ENCODE measurements around the gene PPP4R3B.
"Not testable (repeated sequence)": the region's sequence is repeated elsewhere in the genome, so short reads cannot be mapped to it uniquely, and the experiment has no call there.

The PPP4R3B gene

DNA sequence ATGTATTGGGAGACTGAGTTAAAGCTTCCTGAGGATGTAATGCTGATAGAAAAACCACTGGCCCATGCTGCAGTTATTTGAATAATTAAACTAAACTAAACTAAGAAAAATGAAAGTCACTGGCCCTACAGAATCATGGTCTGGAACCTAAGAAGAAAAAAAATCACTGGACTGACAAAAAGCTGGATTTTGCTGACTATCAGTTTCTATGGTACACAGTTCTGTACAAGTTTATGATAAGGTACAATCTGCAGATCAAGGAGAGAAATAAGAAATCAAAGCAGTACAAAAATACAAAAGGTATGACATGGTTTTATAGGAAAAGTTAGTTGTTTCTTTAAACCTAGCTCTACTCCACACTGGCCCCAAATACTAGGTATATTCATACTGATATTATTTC is 15.6 kb downstream of the PPP4R3B start:
- in situ Hi-C loops (cut with HindIII; ENCODE audit: low pct_ligation_motif_present, low pct_unique_long_range_greater_than_20kb, low sequenced_read_pairs): no loop called here
- no peak for DNase-seq

DNA sequence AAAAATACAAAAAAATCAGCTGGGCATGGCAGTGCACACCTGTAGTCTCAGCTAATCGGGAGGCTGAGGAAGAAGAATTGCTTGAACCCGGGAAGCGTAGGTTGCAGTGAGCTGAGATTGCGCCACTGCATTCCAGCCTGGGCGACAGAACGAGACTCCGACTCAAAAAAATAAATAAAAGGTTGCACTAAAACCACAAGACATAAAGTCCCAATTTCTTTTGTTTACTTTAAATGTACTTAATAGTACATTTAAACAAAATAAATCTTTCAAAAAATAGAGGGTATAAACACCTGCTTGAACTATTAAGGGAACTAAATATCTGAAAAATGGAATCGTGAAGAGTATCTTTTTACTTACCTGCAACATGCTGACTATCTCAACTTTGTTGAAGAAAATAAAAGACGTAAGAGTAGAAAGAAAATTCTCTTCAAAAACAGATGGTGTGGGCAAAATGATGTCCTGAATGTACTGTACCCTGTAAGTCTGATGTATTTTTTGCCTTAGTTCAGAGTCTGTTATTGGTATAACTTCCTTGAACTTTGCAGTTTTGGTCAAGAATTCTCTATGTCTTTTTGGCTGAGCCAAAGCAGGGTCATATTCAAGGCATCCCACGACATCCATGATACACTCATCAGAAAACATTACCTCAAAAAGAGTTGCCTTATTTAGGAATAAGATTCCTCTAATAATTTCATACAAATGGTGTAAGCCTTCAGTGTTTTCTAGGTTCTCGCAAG is 19.2 kb downstream of the PPP4R3B start:
- in situ Hi-C loops (cut with HindIII; ENCODE audit: low pct_ligation_motif_present, low pct_unique_long_range_greater_than_20kb, low sequenced_read_pairs): no loop called here
- DNase-seq: no peak

DNA sequence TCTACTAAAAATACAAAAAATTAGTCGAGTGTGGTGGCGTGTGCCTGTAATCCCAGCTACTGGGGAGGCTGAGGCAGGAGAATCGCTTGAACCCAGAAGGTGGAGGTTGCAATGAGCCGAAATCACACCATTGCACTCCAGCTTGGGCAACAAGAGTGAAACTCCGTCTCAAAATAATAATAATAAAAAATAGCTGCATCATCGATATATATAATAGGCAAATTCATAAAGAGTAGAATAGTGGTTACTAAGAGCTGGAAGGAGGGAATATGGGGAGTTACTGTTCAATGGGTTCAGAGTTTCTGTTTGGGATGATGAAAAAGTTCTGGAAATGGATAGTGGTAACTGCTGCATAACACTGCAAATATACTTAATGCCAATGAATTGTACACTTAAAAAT is 20.6 kb downstream of the PPP4R3B start:
- DNase-seq; in situ Hi-C loops (cut with HindIII; ENCODE audit: low pct_ligation_motif_present, low pct_unique_long_range_greater_than_20kb, low sequenced_read_pairs): not testable (repeated sequence)

DNA sequence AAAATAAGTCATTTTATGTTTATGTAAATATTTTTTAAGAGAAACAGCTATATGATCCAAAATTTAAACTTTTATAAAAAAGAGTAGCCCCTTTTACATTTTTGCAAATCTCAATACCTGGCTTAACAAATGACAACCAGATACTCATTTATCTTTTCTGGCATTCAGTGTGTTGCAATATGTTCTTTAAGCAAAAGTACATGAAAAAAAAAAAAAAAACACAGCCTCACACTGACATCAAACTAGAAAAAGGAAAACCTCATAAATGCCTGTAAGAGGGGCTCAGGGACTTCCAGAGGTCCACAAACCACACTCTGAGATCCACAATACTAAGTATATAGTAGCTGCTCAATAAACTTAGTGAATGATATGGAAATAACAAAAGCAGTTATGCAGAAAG is 21.9 kb downstream of the PPP4R3B start:
- in situ Hi-C loops (cut with HindIII; ENCODE audit: low pct_ligation_motif_present, low pct_unique_long_range_greater_than_20kb, low sequenced_read_pairs): no loop called here
- no peak for DNase-seq

DNA sequence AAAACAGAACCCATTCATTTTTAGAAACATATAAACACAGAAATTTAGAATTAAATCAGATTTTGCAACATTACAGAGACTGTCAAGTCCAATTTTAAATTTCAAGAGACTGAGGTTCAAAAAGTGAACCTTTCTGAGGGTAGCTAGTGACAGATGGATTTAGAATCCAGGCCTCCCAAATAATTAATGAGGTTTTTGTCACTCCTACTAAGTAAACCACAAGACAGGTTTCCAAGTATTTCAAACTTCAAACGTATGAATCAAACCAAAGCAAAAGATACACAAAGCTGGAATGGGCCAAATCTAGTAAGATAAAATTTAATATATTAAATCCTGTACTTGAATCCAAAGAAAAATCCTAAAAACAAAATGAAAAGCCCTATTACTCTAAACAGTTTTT is 25.3 kb downstream of the PPP4R3B start:
- in situ Hi-C loops (cut with HindIII; ENCODE audit: low pct_ligation_motif_present, low pct_unique_long_range_greater_than_20kb, low sequenced_read_pairs): no loop called here

DNA sequence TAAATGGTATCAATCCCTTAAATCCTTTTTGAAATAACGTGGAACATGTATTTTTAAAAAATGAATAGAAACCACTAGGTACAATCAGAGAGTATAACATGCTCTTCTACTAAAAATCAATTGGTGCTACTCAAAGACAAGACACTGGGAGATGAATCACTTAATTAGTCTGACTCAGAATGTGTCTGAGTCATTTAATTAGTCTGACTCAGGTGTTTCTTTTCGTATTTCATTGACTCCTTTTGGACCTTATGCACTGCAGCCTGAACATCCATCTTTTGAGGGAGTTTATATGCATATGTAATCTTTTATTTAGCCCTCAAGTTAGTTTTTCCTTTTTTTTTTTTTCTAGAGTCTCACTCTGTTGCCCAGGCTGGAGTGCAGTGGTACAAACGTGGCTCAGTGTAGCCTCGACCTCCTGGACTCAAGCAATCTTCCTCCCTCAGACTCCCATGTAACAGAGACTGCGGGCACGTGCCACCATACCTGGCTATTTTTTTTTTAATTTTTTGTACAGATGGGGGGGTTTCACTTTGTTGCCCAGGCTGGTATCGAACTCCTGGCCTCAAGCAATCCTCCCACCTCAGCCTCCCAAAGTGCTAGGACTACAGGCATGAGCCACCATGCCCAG is 26.5 kb downstream of the PPP4R3B start:
- DNase-seq: peak; percentile 38
- in situ Hi-C loops (cut with HindIII; ENCODE audit: low pct_ligation_motif_present, low pct_unique_long_range_greater_than_20kb, low sequenced_read_pairs): no loop called here

More for the DNA sequence above, 25.3 kb downstream of the PPP4R3B start:
- no peak for DNase-seq

DNA sequence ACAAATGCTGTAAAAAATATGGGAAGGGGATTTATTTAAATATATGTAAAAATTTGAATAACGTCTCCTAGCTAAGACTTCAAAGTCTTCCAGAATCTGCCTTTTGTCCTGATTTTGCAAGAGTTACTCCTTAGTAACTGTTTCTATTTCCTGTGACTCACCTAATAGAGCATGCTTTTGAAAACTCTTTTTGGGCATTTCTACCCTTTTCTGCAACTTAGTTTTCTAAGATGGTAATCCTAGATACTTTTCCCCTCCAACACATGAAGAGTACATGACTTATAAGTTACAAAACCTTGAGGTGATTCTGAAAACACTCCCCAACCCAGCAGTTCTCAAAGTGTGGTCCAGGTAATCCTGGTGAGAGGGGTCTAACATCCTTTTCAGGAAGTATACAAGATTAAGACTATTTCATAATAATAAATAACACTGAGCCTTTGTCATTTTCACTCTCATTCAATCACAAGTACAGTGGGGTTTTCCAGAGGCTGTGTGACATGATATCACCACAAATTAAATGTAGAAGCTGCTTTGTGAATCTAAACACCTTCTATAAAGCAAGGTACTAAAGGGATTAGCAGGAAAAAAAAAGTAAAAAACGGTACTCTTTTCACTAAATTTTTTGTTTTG is 31.9 kb downstream of the PPP4R3B start:
- peak; percentile 26 for DNase-seq

DNA sequence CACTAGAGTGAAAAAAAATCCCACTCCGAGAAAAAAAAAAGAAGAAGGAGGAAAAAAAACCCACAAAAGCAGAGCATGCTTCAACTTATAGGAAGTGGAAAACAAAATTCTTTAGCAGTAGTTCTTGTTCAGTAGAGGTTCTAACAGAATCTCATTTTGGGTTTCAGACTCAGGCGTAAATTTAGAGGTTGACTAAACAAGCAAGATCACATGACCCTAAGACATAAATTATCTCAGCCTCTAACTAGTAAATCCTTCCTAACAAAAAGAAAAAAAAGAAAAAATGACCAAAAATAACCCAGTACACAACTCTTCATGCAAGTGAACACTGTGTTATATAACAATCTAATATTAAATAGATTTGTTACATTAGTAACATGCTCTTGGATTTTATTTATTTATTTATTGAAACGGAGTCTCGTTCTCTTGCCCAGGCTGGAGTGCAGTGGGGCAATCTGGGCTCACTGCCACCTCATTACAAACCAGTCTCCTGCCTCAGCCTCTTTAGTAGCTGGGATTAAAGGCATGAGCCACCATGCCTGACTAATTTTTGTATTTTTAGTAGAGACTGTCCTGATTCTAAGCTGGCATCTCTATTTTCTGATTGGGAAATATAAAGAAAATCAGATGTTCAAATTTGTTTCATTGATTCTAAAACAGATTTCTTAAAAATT is 35.4 kb downstream of the PPP4R3B start:
- DNase-seq: no peak
- in situ Hi-C loops (cut with HindIII; ENCODE audit: low pct_ligation_motif_present, low pct_unique_long_range_greater_than_20kb, low sequenced_read_pairs): no loop called here

More for the DNA sequence above, 31.9 kb downstream of the PPP4R3B start:
- in situ Hi-C loops (cut with HindIII; ENCODE audit: low pct_ligation_motif_present, low pct_unique_long_range_greater_than_20kb, low sequenced_read_pairs): no loop called here

DNA sequence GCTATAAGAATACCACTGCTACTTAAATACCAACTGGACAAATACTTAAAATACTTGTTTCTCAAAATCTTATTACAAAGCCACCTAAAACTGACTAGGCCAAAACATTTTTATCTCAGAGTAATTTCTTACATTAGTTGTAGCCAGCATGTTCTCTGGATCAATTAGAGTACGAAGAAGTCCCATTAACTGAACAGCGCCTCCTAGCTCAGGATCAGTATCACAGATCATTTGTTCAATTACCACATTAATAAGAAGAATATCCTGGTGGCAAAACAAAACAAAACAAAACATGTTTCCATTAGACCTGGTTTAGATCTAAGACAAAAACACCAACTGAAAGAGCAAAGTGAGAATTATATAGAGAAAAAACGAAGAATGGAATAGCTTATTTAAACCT is 36.0 kb downstream of the PPP4R3B start:
- in situ Hi-C loops (cut with HindIII; ENCODE audit: low pct_ligation_motif_present, low pct_unique_long_range_greater_than_20kb, low sequenced_read_pairs): no loop called here
- peak; percentile 48 for DNase-seq

DNA sequence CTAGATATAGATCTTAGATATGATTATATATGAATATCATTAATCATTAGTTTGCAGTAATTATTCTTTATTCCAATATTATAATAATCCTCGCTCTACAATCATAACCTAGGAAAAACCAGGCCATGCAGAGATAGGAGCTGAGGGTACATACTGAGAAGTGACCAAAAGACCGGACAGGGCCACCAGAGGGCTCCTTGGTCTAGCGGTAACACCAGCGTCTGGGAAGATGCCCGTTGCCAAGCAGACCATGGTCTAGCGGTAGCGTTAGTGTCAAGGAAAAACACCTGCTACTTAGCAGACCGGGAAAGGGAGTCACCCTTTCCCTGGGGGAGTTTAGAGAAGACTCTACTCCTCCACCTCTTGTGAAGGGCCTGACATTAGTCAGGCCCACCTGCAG is 48.4 kb downstream of the PPP4R3B start:
- in situ Hi-C loops (cut with HindIII; ENCODE audit: low pct_ligation_motif_present, low pct_unique_long_range_greater_than_20kb, low sequenced_read_pairs); DNase-seq: not testable (repeated sequence)

DNA sequence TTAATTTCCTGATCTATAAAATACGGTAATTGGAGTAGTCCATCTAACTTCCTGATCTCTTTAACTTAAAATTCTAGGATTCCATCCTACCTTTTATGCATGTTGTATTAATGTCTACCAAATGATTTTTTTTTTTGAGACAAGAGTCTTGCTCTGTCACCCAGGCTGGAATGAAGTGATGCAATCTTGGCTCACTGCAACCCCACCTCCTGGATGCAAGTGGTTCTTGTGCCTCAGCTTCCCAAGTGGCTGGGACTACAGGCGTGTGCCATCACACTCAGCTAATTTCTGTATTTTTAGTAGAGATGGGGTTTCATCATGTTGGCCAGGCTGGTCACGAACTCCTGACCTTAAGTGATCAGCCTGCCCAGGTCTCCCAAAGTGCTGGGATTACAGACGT is 50.1 kb downstream of the PPP4R3B start:
- in situ Hi-C loops (cut with HindIII; ENCODE audit: low pct_ligation_motif_present, low pct_unique_long_range_greater_than_20kb, low sequenced_read_pairs): no loop called here
- no peak for DNase-seq

DNA sequence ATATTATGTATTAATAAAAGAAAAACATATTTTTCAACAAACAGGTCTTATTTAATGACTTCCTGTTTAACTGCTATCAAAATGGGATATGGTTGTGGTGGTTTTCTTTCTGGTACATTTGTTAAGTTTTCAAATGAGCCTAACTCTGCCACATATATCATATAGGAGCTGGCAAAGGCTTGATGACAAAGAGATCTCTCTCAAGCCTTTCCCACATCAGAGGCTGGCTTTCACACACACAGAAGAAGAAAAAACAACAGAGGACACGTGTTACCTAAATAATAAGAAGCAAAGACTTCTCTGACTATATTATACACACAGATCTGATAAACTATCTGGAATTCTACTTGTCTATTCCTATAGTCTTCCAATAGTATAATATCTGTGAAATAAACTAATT is 51.8 kb downstream of the PPP4R3B start:
- DNase-seq: no peak
- in situ Hi-C loops (cut with HindIII; ENCODE audit: low pct_ligation_motif_present, low pct_unique_long_range_greater_than_20kb, low sequenced_read_pairs): no loop called here

DNA sequence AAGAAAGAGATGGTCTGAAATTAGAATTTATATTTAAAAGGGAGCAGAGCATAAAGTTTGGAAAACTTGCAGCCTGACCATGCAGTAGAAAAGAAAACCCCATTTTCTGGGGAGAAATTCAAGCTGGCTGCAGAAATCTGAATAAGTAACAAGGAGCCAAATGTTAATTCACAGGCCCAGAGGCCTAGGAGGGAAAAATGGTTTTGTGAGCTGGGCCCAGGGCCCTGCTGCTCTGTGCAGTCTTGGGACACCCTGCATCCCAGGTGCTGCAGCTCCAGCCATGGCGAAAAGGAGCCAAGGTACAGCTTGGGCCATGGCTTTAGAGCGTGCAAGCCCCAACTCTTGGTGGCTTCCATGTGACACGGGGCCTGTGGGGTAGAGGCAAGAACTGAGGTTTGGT is 56.6 kb downstream of the PPP4R3B start:
- DNase-seq: no peak

DNA sequence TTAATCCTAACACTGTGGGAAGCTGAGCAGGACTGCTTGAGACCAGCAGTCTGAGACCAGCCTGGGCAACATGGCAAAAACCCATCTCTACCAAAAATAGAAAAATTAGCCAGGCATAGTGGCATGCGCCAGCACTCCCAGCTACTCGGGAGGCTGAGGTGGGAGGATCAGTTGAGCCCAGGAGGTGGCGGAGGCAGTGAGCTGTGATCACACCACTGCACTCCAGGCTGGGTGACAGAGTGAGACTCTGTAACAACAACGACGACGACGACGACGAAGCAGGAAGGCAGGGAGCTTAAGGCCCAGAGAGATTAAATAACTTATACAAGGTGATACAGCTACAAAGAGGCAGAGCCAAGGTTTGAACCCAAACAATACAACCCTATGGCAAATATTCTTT is 60.6 kb downstream of the PPP4R3B start:
- in situ Hi-C loops (cut with HindIII; ENCODE audit: low pct_ligation_motif_present, low pct_unique_long_range_greater_than_20kb, low sequenced_read_pairs): no loop called here
- no peak for DNase-seq

More for the DNA sequence above, 56.6 kb downstream of the PPP4R3B start:
- in situ Hi-C loops (cut with HindIII; ENCODE audit: low pct_ligation_motif_present, low pct_unique_long_range_greater_than_20kb, low sequenced_read_pairs): no loop called here

DNA sequence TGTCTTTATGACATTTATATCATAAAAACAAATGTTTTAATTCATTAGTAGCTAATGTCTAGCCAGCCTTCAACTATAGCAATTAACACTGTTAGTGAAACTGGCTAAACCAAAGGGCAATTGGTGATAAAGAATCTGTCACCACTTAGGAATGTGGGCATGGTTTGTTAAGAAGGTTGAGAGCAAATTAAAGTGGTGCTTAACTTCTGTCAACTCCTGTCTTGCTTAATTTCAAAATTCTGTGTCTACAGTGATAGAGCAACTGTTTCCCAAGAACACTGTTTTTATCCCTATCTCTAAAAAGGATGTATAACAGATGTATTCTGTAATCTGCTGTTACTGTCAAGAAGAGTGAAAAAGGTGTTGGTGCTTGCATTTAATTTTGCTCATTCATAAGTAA is 61.4 kb downstream of the PPP4R3B start:
- in situ Hi-C loops (cut with HindIII; ENCODE audit: low pct_ligation_motif_present, low pct_unique_long_range_greater_than_20kb, low sequenced_read_pairs): no loop called here
- DNase-seq: peak; percentile 10

DNA sequence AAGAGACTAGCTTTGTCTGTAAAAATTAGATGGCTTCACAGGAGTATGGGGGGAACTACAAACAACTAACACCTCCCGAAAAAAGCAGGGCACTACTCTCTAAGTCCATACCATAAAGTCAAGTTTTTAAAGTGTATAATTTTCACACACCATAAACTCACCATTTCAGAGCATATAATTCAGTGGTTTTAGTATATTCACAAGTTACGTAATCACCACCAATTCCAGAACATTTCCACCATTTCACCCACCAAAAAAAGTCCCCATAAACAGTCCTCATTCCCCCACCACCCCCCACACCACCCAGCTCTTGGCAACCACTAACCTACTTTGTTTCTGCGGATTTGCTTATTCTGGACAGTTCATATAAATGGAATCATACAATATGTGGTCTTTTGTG is 64.1 kb downstream of the PPP4R3B start:
- in situ Hi-C loops (cut with HindIII; ENCODE audit: low pct_ligation_motif_present, low pct_unique_long_range_greater_than_20kb, low sequenced_read_pairs): no loop called here
- DNase-seq: no peak

DNA sequence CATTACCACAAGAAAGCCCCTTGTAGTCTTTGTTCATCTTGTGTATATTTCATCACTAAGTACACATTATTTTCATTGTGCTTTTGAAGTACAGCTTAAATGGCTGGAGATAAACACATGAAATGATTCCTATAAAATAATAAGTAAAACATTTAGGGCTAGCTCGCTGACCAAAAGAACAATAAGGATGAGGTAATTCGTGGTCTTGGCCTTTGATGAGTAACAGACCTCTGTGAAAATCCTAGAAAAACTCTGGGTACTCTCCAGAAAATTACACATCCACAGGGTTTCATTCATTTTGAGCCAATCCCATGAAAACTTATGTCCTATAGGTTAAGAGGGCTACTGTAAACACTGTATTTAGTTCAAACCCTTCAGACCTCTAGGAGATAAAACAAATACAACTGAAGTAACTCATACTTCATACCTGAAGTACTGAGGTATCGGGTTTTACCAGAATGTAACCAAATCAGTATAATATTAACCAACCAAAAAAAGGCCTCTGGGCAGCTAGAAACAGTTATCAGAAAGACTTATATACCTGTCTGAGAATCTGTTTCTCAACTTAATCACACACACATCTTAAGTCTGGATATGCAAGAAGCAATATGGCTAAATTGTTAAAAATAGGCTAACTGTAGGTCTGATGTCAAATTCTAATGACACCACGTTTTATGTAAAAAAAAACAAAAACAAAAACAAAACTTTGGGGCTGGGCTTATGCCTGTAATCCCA is 66.9 kb downstream of the PPP4R3B start:
- in situ Hi-C loops (cut with HindIII; ENCODE audit: low pct_ligation_motif_present, low pct_unique_long_range_greater_than_20kb, low sequenced_read_pairs): no loop called here
- DNase-seq: peak; percentile 9

DNA sequence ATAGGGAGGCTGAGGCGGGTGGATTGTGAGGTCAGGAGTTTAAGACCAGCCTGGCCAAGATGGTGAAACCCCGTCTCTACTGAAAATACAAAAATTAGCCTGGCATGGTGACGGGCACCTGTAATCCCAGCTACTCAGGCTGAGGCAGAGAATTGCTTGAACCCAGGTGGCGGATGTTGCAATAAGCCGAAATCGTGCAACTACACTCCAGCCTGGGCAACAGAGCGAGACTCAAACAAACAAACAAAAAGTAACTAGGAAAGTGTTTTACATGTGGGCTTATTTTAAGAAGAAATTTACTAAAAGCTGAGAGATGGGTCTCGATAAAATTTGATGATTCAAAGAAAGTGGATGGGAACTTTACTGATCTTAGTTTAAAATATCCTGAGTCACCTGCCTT is 69.7 kb downstream of the PPP4R3B start:
- in situ Hi-C loops (cut with HindIII; ENCODE audit: low pct_ligation_motif_present, low pct_unique_long_range_greater_than_20kb, low sequenced_read_pairs); DNase-seq: not testable (repeated sequence)

DNA sequence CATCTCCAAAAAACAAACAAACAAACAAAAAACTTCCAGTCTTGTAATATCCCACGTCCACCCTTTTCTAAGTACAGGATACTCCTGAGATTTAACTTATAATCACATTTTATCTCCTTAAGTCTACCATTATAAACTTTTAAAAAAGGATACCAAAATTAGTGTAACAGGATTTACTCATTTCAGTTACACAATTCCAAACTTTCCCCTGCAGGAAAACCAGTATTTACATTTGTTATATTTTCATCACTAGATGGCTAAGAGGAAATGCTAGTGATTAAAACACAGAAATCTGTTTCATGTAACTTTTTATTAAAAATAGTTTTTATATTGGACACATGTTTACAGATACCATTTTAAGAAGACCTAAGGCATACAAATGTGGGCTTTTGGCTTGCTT is 70.4 kb downstream of the PPP4R3B start:
- in situ Hi-C loops (cut with HindIII; ENCODE audit: low pct_ligation_motif_present, low pct_unique_long_range_greater_than_20kb, low sequenced_read_pairs): no loop called here
- DNase-seq: no peak
